PC-3 (cell line): Measurements from ENCODE around the gene DPCD. TPM values are rescaled to one million over a fixed set of nuclear protein-coding genes. Genes with fewer than 3 reads are reported as not detected.

Source experiments
- ATAC-seq: fragments of 200-7000 bp; cut with Tn5 transposase; 2 replicates; pipeline ENCODE4 v1.9.1; 2020; ENCODE audit warnings: mild to moderate bottlenecking, moderate library complexity
- BruUV-seq: library from RNA; stranded (reverse); fragments of 400-500 nt; replicated peaks from 2 replicates; lab custom pipeline; 2021; lab: Mats Ljungman, UMichigan
- CTCF ChIA-PET: fragments of 300-600 bp; sonication (Branson Sonifier 250); formaldehyde crosslinking; loops from one replicate; lab custom pipeline; 2022; ENCODE audit warnings: antibody characterized with exemption; lab: Charles Lee
- POLR2A ChIA-PET: fragments of 300-600 bp; sonication (Branson Sonifier 250); formaldehyde crosslinking; loops from one replicate; lab custom pipeline; 2022; ENCODE audit warnings: antibody characterized with exemption; ENCODE audit not compliant: unreplicated experiment; lab: Charles Lee
- DNase-seq: peaks from one replicate; pipeline ENCODE4 v3.0.0-alpha.2; 2015
- H2AFZ ChIP-seq: fragments of 300-600 bp; sonication (generic); 2 replicates; pipeline ENCODE4 v1.6.0; 2016; ENCODE audit warnings: antibody characterized with exemption, low read length
- H3F3A ChIP-seq: fragments of 300-600 bp; sonication (generic); one replicate; pipeline ENCODE4 v1.6.0; 2017; ENCODE audit warnings: antibody characterized with exemption, low read length, control low read depth, mild to moderate bottlenecking; ENCODE audit not compliant: unreplicated experiment
- H3K27ac ChIP-seq: fragments of 300-600 bp; sonication (generic); 2 replicates; pipeline ENCODE4 v1.5.1; 2016; ENCODE audit warnings: mild to moderate bottlenecking, low read length
- H3K27me3 ChIP-seq: fragments of 300-600 bp; sonication (generic); 2 replicates; pipeline ENCODE4 v1.6.1; 2016; ENCODE audit warnings: low read length, mixed read lengths
- H3K36me3 ChIP-seq: fragments of 300-600 bp; sonication (generic); 2 replicates; pipeline ENCODE4 v1.6.1; 2016; ENCODE audit warnings: low read depth, mixed run types, low read length, mixed read lengths
- H3K4me1 ChIP-seq: fragments of 300-600 bp; sonication (generic); 2 replicates; pipeline ENCODE4 v1.5.1; 2016; ENCODE audit warnings: low read length; ENCODE audit not compliant: insufficient read depth
- H3K4me2 ChIP-seq: fragments of 300-600 bp; sonication (generic); 2 replicates; pipeline ENCODE4 v1.6.0; 2016; ENCODE audit warnings: low read length
- H3K4me3 ChIP-seq: fragments of 300-600 bp; sonication (generic); 2 replicates; pipeline ENCODE4 v1.5.1; 2016; ENCODE audit warnings: mild to moderate bottlenecking, low read length, mixed read lengths
- H3K79me2 ChIP-seq: fragments of 300-600 bp; sonication (generic); 2 replicates; pipeline ENCODE4 v1.6.1; 2017; ENCODE audit warnings: low read length, mixed read lengths
- H3K9ac ChIP-seq: fragments of 300-600 bp; sonication (generic); 2 replicates; pipeline ENCODE4 v1.6.0; 2016; ENCODE audit warnings: mild to moderate bottlenecking, low read length
- H3K9me2 ChIP-seq: fragments of 300-600 bp; sonication (generic); replicated peaks from 2 replicates; pipeline ENCODE4 v1.6.1; 2016; ENCODE audit warnings: mixed run types, low read length, mixed read lengths
- H3K9me3 ChIP-seq: fragments of 300-600 bp; sonication (generic); 2 replicates; pipeline ENCODE4 v1.6.1; 2016; ENCODE audit warnings: low read length, mixed read lengths
- H4K20me1 ChIP-seq: fragments of 300-600 bp; sonication (generic); 2 replicates; pipeline ENCODE4 v1.6.1; 2016; ENCODE audit warnings: low read length, mixed read lengths
- EZH2 ChIP-seq: fragments of 300-600 bp; sonication (generic); IDR thresholded peaks from one replicate; pipeline ENCODE4 v1.6.1; 2017; ENCODE audit warnings: antibody characterized with exemption, mild to moderate bottlenecking, low read length; ENCODE audit not compliant: unreplicated experiment
- EZH2phosphoT487 ChIP-seq: fragments of 300-600 bp; sonication (generic); IDR thresholded peaks from 2 replicates; pipeline ENCODE4 v1.6.1; 2018; ENCODE audit warnings: mild to moderate bottlenecking, antibody characterized with exemption, low read length, borderline replicate concordance
- intact Hi-C: fragments of 100-400 bp; cut with micrococcal nuclease; formaldehyde crosslinking; loops from 2 replicates; pipeline ENCODE4 v1.9.0; 2023
- total RNA-seq: library from RNA; depleted of rRNA; stranded (reverse); fragments of >200 nt; gene quantifications from 2 replicates; pipeline ENCODE4 v1.2.3, GENCODE V29; 2014
- TF ChIP-seq, protein P1 (sequence below): fragments of 300-600 bp; sonication (generic); conservative IDR thresholded peaks from 2 replicates; pipeline ENCODE4 v1.5.1; 2017; ENCODE audit warnings: antibody characterized with exemption, low read depth, mild to moderate bottlenecking, low read length

The DPCD gene
- total RNA-seq, 1 experiment from 2014 or later, result 37.1 TPM

DNA sequence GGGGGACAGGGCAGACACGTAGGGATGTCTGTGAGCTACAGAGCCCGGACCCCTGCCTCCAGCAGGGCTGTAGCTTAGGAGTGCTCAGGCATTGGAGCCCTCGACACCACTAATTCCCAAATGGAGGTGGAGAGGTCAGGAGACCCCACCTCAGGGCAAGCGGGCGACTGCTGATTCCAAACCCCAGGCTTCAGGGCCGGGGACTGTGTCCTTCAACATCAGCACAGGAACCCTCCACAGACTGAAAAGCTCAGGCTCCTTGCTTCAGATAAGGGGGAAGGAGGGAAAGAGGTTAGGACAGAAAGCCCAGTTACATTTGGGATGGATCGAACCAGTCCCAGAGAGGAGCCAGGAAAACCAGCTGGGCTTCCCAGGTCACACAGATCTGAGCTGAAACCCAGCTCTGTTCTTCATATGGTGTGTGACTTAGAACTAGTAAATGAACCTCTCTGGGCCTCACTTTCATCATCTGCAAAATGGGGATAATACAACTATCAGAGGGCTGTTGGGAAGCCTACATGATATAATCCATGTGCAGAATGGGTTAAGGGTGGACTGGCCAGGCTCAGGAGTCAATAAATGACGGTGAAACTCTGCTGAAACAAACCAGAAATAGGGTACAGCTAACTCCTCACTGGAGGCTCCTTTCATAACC lies 16.7 kb upstream of the DPCD start:
- no peak for ATAC-seq
- peaks cover 11% of the 10 kb centered on the region; the same call in 1 of the 2 replicates for H3K4me1 ChIP-seq
- no peak overlapping the region for H3K4me2 ChIP-seq
- no peaks in the 10 kb centered on the region for H3K9me3 ChIP-seq
- POLR2A ChIA-PET, result interaction anchor here (0.6 kb wide), 1 partner anchor 216 kb away, joined by 8 read pairs; no protein-coding TSS in a partner anchor
- H3K36me3 ChIP-seq, result no peaks in the 10 kb centered on the region
- no peak overlapping the region for H3K9ac ChIP-seq
- H3K79me2 ChIP-seq, result no peaks in the 10 kb centered on the region
- H3K4me3 ChIP-seq, result no peak overlapping the region
- no peak overlapping the region for H3K27ac ChIP-seq
- intact Hi-C loops, result no loop called here
- no peak overlapping the region for H2AFZ ChIP-seq
- H4K20me1 ChIP-seq, result no peaks in the 10 kb centered on the region
- no peaks in the 10 kb centered on the region for H3K9me2 ChIP-seq
- CTCF ChIA-PET, result interaction anchor here (0.8 to 0.9 kb wide), 2 partner anchors 17 to 270 kb away, joined by 4 to 8 read pairs; partner anchors contain the start of genes DPCD and POLL
- no peaks in the 10 kb centered on the region for H3F3A ChIP-seq
- TF ChIP-seq EZH2 (no peak), EZH2phosphoT487 (no peak)
- TF ChIP-seq, protein P1, sequence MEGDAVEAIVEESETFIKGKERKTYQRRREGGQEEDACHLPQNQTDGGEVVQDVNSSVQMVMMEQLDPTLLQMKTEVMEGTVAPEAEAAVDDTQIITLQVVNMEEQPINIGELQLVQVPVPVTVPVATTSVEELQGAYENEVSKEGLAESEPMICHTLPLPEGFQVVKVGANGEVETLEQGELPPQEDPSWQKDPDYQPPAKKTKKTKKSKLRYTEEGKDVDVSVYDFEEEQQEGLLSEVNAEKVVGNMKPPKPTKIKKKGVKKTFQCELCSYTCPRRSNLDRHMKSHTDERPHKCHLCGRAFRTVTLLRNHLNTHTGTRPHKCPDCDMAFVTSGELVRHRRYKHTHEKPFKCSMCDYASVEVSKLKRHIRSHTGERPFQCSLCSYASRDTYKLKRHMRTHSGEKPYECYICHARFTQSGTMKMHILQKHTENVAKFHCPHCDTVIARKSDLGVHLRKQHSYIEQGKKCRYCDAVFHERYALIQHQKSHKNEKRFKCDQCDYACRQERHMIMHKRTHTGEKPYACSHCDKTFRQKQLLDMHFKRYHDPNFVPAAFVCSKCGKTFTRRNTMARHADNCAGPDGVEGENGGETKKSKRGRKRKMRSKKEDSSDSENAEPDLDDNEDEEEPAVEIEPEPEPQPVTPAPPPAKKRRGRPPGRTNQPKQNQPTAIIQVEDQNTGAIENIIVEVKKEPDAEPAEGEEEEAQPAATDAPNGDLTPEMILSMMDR, result no peak
- no peak for DNase-seq
- no peaks in the 10 kb centered on the region for H3K27me3 ChIP-seq
- no TSS peak for BruUV-seq

DNA sequence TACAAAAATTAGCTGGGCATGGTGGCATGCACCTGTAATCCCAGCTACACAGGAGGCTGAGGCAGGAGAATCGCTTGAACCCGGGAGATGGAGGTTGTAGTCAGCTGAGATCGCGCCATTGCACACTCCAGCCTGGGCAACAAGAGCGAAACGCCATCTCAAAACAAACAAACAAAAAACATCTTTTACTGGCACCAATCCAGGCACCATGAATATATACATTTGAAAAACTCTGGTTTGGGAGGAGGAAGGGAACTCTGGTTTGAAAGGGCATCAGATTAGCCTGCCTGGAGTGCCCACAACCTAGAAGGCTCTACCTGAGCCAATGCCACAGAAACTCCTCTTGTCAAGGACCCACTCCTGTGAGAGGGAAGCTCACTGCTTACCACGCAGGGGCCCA lies 16.0 kb upstream of the DPCD start:
- no peak overlapping the region for H3K9ac ChIP-seq
- H3K79me2 ChIP-seq, result no peaks in the 10 kb centered on the region
- TF ChIP-seq EZH2phosphoT487, result no peak
- no peak overlapping the region for H3K4me3 ChIP-seq
- H4K20me1 ChIP-seq, result no peaks in the 10 kb centered on the region
- POLR2A ChIA-PET, result no interaction called here
- H3K36me3 ChIP-seq, result no peaks in the 10 kb centered on the region
- H2AFZ ChIP-seq, result no peak overlapping the region
- H3K27ac ChIP-seq, result no peak overlapping the region
- peaks cover 11% of the 10 kb centered on the region; the same call in 1 of the 2 replicates for H3K4me1 ChIP-seq
- intact Hi-C loops, result no loop called here
- H3K9me3 ChIP-seq, result no peaks in the 10 kb centered on the region
- no peaks in the 10 kb centered on the region for H3F3A ChIP-seq
- CTCF ChIA-PET, result no interaction called here
- no peak for DNase-seq
- H3K9me2 ChIP-seq, result no peaks in the 10 kb centered on the region
- no peak overlapping the region for H3K4me2 ChIP-seq
- H3K27me3 ChIP-seq, result no peaks in the 10 kb centered on the region
- BruUV-seq, result no TSS peak
- ATAC-seq, result no peak

DNA sequence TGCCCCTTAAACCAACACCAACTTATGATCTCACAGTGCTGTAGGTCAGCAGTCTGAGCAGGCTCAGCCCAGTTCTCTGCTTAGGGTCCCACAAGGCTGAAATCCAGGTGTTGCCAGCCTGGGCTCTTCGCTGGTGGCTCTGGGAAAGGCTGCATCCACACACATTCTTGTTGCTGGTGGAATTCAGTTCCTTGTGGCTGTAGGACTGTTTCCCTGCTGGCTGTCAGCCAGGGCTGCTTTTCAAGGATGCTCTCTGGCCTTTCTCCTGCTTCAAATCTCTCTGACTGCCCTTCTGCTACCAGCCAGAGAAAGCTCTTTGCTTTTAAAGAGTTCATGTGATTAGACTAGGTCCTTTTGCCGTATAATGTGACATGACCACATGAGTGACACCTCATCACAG lies 15.3 kb upstream of the DPCD start:
- Histone ChIP-seq H2AFZ (no peak overlapping the region), H3K9ac (no peak overlapping the region), H3K27ac (no peak overlapping the region), H3K9me2 (no peaks in the 10 kb centered on the region), H3K4me3 (no peak overlapping the region), H3K4me2 (no peak overlapping the region), H3K4me1 (peaks cover 11% of the 10 kb centered on the region; the same call in 1 of the 2 replicates), H3F3A (no peaks in the 10 kb centered on the region), H3K79me2 (no peaks in the 10 kb centered on the region), H3K9me3 (no peaks in the 10 kb centered on the region), H3K36me3 (no peaks in the 10 kb centered on the region), H4K20me1 (no peaks in the 10 kb centered on the region), H3K27me3 (no peaks in the 10 kb centered on the region)
- TF ChIP-seq EZH2phosphoT487 (no peak), EZH2 (no peak)
- TF ChIP-seq, protein P1, result no peak
- DNase-seq (no peak), ATAC-seq (no peak)
- POLR2A ChIA-PET, result no interaction called here
- intact Hi-C loops, result no loop called here
- CTCF ChIA-PET, result no interaction called here
- no TSS peak for BruUV-seq
